GM13976 (cell line): ENCODE measurements around the gene SIAH2.
A peak's percentile ranks its signal among the peaks of the same experiment; 100 is the strongest.

Source experiments
- DNase-seq: peaks from one replicate; pipeline ENCODE4 v3.0.0; 2012; ENCODE audit warnings: low spot score
- in situ Hi-C: fragments of 300-500 bp; cut with MboI; formaldehyde crosslinking; loops from one replicate; pipeline ENCODE4 v1.12.0; 2022; ENCODE audit warnings: low sequenced_read_pairs, mixed read lengths, inconsistent platforms; ENCODE audit not compliant: unreplicated experiment
- TF ChIP-seq, protein P1 (sequence below): IDR thresholded peaks from 2 replicates; pipeline ENCODE4 v1.5.1; 2012; ENCODE audit warnings: borderline replicate concordance, mild to moderate bottlenecking; ENCODE audit not compliant: insufficient read depth; ENCODE audit errors: extremely low read depth, missing control alignments, control extremely low read depth

Gene SIAH2

DNA sequence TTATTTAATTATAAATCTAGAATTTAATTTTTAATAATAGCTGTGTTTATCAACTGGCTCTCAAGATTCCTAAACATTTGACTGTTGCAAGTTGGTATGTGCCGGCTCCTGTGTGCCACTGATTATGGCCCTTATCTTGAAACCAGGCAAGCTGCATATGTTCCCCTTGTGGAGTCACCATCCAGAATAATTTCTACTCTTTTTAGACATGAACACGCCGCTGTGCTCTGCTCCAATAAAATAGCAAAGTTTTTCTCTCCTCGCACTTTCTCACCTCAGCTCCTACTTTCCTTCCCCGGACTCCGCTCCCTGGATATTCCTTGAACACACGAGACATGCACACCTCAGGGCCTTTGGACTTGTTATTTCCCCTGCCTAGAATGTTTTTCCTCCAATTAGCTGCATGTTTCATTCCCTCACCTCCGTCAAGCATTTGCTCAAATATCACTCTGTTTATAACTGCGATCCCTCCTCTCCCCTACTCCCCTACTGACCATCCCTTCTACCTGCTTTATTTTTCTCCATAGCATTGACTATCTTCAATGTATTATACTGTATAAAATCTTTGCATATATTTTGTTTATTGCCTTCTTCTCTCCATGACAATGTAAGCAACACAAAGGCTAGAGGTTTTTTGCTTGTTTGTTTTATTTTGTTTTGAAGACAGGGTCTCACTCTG lies 33.1 kb downstream of the SIAH2 start:
- in situ Hi-C loops = loop anchor here (10.0 kb wide), 1 partner anchor 135 kb away; no protein-coding TSS in a partner anchor
- DNase-seq = no peak
- TF ChIP-seq, protein P1, sequence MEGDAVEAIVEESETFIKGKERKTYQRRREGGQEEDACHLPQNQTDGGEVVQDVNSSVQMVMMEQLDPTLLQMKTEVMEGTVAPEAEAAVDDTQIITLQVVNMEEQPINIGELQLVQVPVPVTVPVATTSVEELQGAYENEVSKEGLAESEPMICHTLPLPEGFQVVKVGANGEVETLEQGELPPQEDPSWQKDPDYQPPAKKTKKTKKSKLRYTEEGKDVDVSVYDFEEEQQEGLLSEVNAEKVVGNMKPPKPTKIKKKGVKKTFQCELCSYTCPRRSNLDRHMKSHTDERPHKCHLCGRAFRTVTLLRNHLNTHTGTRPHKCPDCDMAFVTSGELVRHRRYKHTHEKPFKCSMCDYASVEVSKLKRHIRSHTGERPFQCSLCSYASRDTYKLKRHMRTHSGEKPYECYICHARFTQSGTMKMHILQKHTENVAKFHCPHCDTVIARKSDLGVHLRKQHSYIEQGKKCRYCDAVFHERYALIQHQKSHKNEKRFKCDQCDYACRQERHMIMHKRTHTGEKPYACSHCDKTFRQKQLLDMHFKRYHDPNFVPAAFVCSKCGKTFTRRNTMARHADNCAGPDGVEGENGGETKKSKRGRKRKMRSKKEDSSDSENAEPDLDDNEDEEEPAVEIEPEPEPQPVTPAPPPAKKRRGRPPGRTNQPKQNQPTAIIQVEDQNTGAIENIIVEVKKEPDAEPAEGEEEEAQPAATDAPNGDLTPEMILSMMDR = no peak

DNA sequence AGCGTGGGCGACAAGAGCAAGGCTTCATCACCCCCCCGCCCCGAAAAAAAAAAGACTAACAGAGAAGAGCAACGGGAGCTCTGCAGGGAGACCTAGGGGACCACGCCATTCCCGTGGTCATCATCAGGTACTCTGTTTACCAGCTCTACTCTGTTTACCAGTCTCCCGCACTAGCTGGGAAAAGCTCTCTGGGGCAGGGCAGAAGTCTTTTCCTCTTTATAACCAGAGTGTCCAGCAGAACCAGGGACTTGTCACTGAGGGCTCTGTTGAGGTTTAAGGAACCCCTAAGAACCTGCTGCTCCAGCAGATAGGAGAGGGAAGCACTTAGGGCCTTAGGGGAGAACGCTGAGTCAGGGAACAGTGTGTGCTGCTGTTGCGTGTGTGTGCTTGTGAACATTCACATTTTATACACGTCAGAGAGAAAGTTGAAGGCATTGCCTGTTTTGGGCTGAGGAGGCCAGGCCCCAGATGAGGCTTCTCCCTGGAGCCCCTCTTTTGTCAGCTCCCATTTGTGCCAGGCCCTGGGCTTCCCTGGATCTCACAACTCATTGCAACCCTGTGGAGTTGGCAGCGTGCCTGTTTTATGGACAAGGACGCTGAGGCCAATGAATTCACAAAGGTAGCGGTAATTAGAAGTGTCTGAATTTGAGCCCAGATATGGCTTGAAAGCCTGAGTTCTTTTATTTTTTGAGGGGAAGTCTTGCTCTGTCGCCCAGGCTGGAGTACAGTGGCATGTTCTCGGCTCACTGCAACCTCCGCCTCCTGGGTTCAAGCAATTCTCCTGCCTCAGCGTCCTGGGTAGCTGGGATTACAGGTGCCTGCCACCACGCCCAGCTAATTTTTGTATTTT lies 35.1 kb downstream of the SIAH2 start:
- no peak for DNase-seq
- in situ Hi-C loops = loop anchor here (10.0 kb wide), 1 partner anchor 137 kb away; no protein-coding TSS in a partner anchor
- TF ChIP-seq, protein P1 = no peak

DNA sequence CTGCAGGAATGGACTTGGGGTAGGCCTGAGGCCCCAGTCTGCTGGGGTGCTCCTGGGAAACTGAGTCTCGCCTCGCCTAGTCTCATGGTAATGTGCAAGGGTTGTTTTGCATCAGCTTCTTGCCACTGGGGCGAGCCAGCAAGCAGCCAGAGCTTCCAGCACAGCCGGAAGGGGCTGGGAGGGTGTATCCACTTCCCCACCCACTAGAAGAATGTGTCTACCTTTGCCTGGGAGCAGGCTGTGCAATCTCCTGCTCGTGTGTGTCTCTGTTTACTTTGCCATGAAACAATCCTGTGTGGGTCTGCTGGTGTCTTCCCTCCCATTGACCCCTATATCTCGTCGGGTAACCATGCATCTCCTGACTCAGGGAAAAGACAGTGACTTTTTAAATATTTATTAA lies 37.4 kb downstream of the SIAH2 start:
- DNase-seq = no peak
- TF ChIP-seq, protein P1 = no peak
- in situ Hi-C loops = loop anchor here (10.0 kb wide), 1 partner anchor 139 kb away; no protein-coding TSS in a partner anchor

DNA sequence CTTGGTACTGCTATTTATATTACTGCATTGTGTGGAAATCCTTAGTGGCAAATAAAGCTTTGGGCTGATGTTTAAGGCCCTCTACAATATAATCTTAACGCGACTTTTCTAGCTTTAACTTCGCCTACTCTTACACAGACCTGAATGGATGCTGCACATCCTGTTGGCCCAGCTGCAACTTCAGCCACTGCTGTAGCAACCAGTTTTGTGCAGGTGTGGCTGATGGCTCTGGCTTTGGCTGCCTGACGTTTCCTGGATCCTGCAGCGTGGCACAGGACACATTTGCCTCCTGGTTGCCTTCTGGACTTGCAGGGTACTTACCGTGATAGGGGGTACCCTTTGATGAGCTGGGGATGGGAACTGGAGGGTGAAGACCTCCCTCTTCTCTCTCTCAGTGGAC lies 39.0 kb downstream of the SIAH2 start:
- in situ Hi-C loops = loop anchor here (10.0 to 25.0 kb wide), 2 partner anchors 141 to 187 kb away; partner anchors contain the start of genes EIF2A and SERP1
- no peak for DNase-seq
- TF ChIP-seq, protein P1 = no peak

DNA sequence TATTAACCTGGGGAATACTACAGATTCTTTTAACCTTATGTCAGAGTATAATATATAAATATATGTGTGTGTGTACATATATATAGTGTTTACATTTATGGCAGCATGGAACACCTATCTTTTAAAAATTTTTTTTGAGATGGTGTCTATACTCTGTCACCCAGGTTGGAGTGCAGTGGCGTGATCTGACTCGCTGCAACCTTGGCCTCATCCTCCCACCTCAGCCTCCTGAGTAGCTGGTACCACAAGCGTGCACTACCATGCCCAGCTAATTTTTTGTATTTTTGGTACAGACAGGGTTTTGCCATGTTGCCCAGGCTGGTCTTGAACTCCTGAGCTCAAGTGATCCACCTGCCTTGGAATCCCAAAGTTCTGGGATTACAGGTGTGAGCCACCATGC lies 40.7 kb downstream of the SIAH2 start:
- TF ChIP-seq, protein P1 = no peak
- DNase-seq = no peak
- in situ Hi-C loops = loop anchor here (10.0 to 25.0 kb wide), 2 partner anchors 143 to 185 kb away; partner anchors contain the start of genes EIF2A and SERP1

DNA sequence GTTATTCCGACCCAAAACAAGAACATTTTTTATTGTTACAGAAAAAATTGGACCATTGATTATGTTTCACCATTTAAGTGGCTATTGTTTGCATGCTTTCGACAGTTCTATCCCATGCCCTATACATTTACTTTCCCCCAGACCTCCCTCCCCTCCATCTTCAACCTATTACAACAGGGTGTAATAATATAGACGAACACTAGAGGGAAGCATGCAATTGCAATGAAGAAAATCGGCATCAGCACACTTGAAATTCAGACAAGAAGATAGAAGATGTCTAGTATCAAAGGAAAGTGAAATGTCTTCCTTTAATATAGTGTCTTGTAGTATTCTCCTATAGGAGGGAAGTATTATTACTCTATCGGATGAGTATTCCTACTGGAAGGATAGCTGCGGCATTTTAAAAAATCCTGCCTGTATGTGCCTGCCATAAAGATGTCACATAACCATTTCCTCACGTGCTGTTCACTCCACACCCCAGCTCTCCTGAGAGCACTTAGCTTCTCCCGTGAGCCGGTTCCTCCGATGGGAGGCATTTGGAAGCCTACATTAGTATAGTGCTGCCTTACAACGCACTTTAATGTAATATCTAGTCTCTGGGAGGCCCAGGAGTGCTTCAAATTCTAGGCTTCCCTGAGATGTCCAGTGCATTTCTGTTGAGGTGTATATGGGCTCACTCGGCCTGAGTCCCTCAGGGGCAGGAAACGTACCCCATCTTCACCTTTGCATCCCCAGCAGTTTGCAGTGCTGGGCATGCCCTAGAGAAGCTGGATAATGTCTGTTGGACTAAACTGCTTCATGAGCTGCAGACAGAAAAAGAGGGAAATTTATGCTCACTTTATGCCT lies 41.5 kb downstream of the SIAH2 start:
- DNase-seq = peak; percentile 71
- TF ChIP-seq, protein P1 = peak; percentile 56
- in situ Hi-C loops = loop anchor here (10.0 to 25.0 kb wide), 2 partner anchors 143 to 184 kb away; partner anchors contain the start of genes EIF2A and SERP1
